Hepatocyte (in vitro differentiated cells): ENCODE measurements around the gene SND1. TPM values are rescaled to one million over a fixed set of nuclear protein-coding genes. Genes with fewer than 3 reads are reported as not detected.

ENCODE experiments used
- DNase-seq: peaks from one replicate; pipeline ENCODE4 v3.0.0-alpha.2; 2016; ENCODE audit warnings: low spot score
- H2AFZ ChIP-seq: fragments of 200-600 bp; sonication (generic); 2 replicates; pipeline ENCODE4 v1.6.0; 2016; ENCODE audit warnings: antibody characterized with exemption, mild to moderate bottlenecking
- H3K27ac ChIP-seq: fragments of 200-600 bp; sonication (generic); 2 replicates; pipeline ENCODE4 v1.5.1; 2016; ENCODE audit warnings: mild to moderate bottlenecking
- H3K27me3 ChIP-seq: fragments of 200-600 bp; sonication (generic); 2 replicates; pipeline ENCODE4 v1.6.1; 2016
- H3K36me3 ChIP-seq: fragments of 200-600 bp; sonication (generic); replicated peaks from 2 replicates; pipeline ENCODE4 v1.5.1; 2016; ENCODE audit warnings: low read depth; ENCODE audit not compliant: insufficient read depth
- H3K4me1 ChIP-seq: fragments of 200-600 bp; sonication (generic); 2 replicates; pipeline ENCODE4 v1.5.1; 2016; ENCODE audit warnings: mild to moderate bottlenecking, moderate library complexity; ENCODE audit not compliant: insufficient read depth
- H3K4me2 ChIP-seq: fragments of 200-600 bp; sonication (generic); 2 replicates; pipeline ENCODE4 v1.6.0; 2016
- H3K4me3 ChIP-seq: fragments of 200-600 bp; sonication (generic); 2 replicates; pipeline ENCODE4 v1.5.1; 2016; ENCODE audit warnings: mild to moderate bottlenecking
- H3K79me2 ChIP-seq: fragments of 200-600 bp; sonication (generic); 2 replicates; pipeline ENCODE4 v1.6.0; 2017; ENCODE audit warnings: mild to moderate bottlenecking
- H3K9me2 ChIP-seq: fragments of 200-600 bp; sonication (generic); replicated peaks from 2 replicates; pipeline ENCODE4 v1.6.0; 2017; ENCODE audit warnings: mild to moderate bottlenecking; ENCODE audit not compliant: insufficient read depth
- H3K9me3 ChIP-seq: fragments of 200-600 bp; sonication (generic); 2 replicates; pipeline ENCODE4 v1.5.1; 2016; ENCODE audit warnings: low read depth, mild to moderate bottlenecking
- H4K20me1 ChIP-seq: fragments of 200-600 bp; sonication (generic); 2 replicates; pipeline ENCODE4 v1.6.0; 2016; ENCODE audit warnings: mild to moderate bottlenecking; ENCODE audit not compliant: insufficient read depth, poor library complexity, severe bottlenecking
- CTCF ChIP-seq: fragments of 200-600 bp; sonication (generic); IDR thresholded peaks from 2 replicates; pipeline ENCODE4 v1.5.1; 2016; ENCODE audit warnings: antibody characterized with exemption, mild to moderate bottlenecking; ENCODE audit not compliant: poor library complexity
- EZH2 ChIP-seq: fragments of 200-600 bp; sonication (generic); IDR thresholded peaks from 2 replicates; pipeline ENCODE4 v1.6.1; 2016; ENCODE audit warnings: antibody characterized with exemption, mild to moderate bottlenecking, borderline replicate concordance
- EZH2phosphoT487 ChIP-seq: fragments of 200-600 bp; sonication (generic); IDR thresholded peaks from one replicate; pipeline ENCODE4 v1.6.1; 2018; ENCODE audit warnings: antibody characterized with exemption, mild to moderate bottlenecking, low read depth, moderate library complexity; ENCODE audit not compliant: unreplicated experiment, severe bottlenecking
- WGBS: methylation state at CpG from one replicate; pipeline ENCODE4 v1.1.6; 2016; ENCODE audit warnings: low lambda C conversion rate; ENCODE audit errors: missing lambda C conversion rate; 5-methylcytosine and 5-hydroxymethylcytosine counted together
- polyA plus RNA-seq: library from polyadenylated mRNA; unstranded; fragments of >200 nt; fragmentation: Nextera tagmentation; extraction: Ambion mirVana; gene quantifications from 2 replicates; pipeline ENCODE4 v1.2.1, GENCODE V29; 2016
- total RNA-seq: library from RNA; depleted of rRNA; stranded (reverse); fragments of >200 nt; gene quantifications from 2 replicates; pipeline ENCODE4 v1.2.3, GENCODE V29; 2014

SND1 gene
- total and polyA plus RNA-seq, 2 experiments from 2014 or later: 141 to 200 TPM

- Histone ChIP-seq H3K27me3 (no peaks in the 10 kb centered on the region), H3K4me3 (no peak overlapping the region), H3K36me3 (no peaks in the 10 kb centered on the region), H3K9me3 (no peaks in the 10 kb centered on the region), H4K20me1 (no peaks in the 10 kb centered on the region), H3K4me2 (no peak overlapping the region), H3K79me2 (no peaks in the 10 kb centered on the region), H3K4me1 (no peaks in the 10 kb centered on the region), H2AFZ (no peak overlapping the region), H3K27ac (no peak overlapping the region), H3K9me2 (no peaks in the 10 kb centered on the region)
- WGBS: 94% methylated on average over 19 of the region's 19 CpGs
- no peak for TF ChIP-seq CTCF
- no peak for TF ChIP-seq EZH2phosphoT487
- TF ChIP-seq EZH2: no peak
- no peak for DNase-seq
Observed at GRCh38 chr7:128112018-128112780, 460.2 kb downstream of the SND1 start.

- no peaks in the 10 kb centered on the region for H3K4me1 ChIP-seq
- H3K27me3 ChIP-seq: no peaks in the 10 kb centered on the region
- 69% methylated on average over 4 of the region's 4 CpGs for WGBS
- DNase-seq: no peak
- no peaks in the 10 kb centered on the region for H3K9me2 ChIP-seq
- H3K4me2 ChIP-seq: no peak overlapping the region
- H3K4me3 ChIP-seq: no peak overlapping the region
- H3K79me2 ChIP-seq: no peaks in the 10 kb centered on the region
- no peaks in the 10 kb centered on the region for H3K36me3 ChIP-seq
- H3K9me3 ChIP-seq: no peaks in the 10 kb centered on the region
- H2AFZ ChIP-seq: no peak overlapping the region
- H3K27ac ChIP-seq: no peak overlapping the region
- TF ChIP-seq EZH2 (no peak), EZH2phosphoT487 (no peak), CTCF (no peak)
- H4K20me1 ChIP-seq: no peaks in the 10 kb centered on the region
Observed at GRCh38 chr7:128112781-128113221, 460.8 kb downstream of the SND1 start.

- TF ChIP-seq CTCF (no peak), EZH2phosphoT487 (no peak), EZH2 (no peak)
- Histone ChIP-seq H3K27me3 (no peaks in the 10 kb centered on the region), H3K4me3 (no peak overlapping the region), H3K4me2 (no peak overlapping the region), H3K4me1 (no peaks in the 10 kb centered on the region), H3K79me2 (no peaks in the 10 kb centered on the region), H3K27ac (no peak overlapping the region), H3K9me3 (no peaks in the 10 kb centered on the region), H4K20me1 (no peaks in the 10 kb centered on the region), H2AFZ (no peak overlapping the region), H3K9me2 (no peaks in the 10 kb centered on the region), H3K36me3 (no peaks in the 10 kb centered on the region)
- 91% methylated on average over 4 of the region's 4 CpGs for WGBS
- DNase-seq: no peak
Observed at GRCh38 chr7:128113839-128114238, 461.8 kb downstream of the SND1 start.
